ENCODE results near the gene PSMB7. TPM values are rescaled to one million over a fixed set of nuclear protein-coding genes. Genes with fewer than 3 reads are reported as not detected.
"Not testable (repeated sequence)": the region's sequence is repeated elsewhere in the genome, so short reads cannot be mapped to it uniquely, and the experiment has no call there.

Gene PSMB7
- total RNA-seq, 2 experiments from 2014 or later = 88.7 to 93.6 TPM

DNA sequence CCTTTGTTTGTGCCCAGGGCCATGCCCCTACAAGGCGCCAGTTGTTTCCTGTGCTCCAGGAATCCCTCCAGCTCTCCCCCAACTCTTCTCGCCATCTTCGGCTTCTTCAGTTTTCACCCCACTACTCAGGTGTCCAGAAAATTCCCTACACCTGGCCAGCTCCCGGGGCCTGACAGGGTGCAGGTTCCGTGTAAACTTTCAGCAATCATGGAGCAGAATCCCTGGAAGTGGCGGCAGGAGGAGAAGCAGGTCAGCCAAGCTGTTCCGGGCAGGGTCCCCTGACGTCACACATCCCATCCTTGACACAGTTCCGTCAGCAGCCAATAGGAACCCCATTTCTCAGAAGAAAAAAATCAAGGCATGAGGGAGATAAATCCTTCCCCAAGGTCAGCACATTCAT lies 22.8 kb upstream of the PSMB7 start:
- POLR2A ChIA-PET = no interaction called here
- no peak for ATAC-seq (ENCODE audit: low read depth)
- Mint-ChIP-seq H3K27me3 (peaks cover 27% of the 10 kb centered on the region), H3K9me3 (no peaks in the 10 kb centered on the region), H3K4me1 (no peaks in the 10 kb centered on the region), H3K4me3 (no peak overlapping the region), H3K27ac (no peak overlapping the region), H3K36me3 (no peaks in the 10 kb centered on the region)
- peak; percentile 10 for DNase-seq

DNA sequence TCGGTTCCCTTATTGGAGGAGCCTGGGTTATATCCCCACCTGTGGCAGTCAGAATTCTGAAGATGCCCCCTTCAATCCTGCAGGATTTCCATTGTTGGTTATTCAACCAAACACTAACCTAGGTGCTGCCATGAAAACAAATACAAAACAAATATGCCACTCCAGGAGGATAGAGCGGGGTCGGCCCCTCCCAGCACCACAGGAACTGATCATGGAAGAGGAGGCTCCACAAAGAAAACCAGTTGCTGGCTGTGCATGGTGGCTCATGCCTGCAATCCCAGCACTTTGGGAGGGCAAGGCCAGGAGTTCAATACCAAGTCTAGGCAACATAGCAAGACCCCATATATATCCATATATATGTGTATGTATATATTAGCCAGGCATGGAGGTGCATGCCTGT lies 21.8 kb upstream of the PSMB7 start:
- no peaks in the 10 kb centered on the region for H3K4me1 Mint-ChIP-seq
- no peak overlapping the region for H3K27ac Mint-ChIP-seq
- no peak for ATAC-seq (ENCODE audit: low read depth)
- peaks cover 17% of the 10 kb centered on the region for H3K27me3 Mint-ChIP-seq
- no peak overlapping the region for H3K4me3 Mint-ChIP-seq
- H3K9me3 Mint-ChIP-seq = no peaks in the 10 kb centered on the region
- DNase-seq = no peak
- POLR2A ChIA-PET = no interaction called here
- H3K36me3 Mint-ChIP-seq = no peaks in the 10 kb centered on the region

DNA sequence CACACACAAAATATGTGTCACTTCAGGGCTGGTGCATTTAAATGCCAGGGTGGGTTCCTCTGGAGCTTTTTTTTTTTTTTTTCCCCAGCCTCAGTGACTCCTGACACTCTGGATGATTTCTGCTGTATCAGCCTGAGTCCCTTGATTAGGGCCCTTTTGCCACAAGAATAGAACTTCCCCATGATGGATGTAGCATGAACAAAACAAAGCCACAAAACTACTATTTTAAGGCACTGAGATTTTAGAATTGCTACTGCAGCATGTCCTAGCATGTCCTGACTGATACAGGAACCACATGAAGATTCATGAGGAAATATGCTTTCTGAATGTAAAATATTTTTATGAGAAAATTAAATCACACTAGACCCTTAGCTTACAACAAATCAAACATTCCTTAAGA lies 21.1 kb upstream of the PSMB7 start:
- Mint-ChIP-seq H3K4me1 (no peaks in the 10 kb centered on the region), H3K36me3 (no peaks in the 10 kb centered on the region), H3K9me3 (no peaks in the 10 kb centered on the region), H3K27me3 (peaks cover 10% of the 10 kb centered on the region), H3K4me3 (no peak overlapping the region), H3K27ac (no peak overlapping the region)
- DNase-seq (no peak), ATAC-seq (ENCODE audit: low read depth) (no peak)
- POLR2A ChIA-PET = no interaction called here

DNA sequence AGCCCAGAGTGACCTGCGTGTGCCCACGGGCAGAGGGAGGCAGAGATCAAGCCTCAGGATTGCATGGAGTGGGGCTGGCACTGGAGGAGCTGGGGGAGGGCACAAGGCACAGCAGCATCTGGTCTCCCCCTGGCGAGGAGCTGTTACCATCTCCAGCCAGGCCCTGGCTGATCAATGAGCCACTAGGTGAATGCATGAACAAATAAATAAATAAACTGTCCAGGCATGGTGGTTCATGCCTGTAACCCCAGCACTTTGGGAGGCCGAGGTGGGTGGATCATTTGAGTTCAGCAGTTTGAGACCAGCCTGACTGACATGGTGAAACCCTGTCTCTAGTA lies 14.3 kb upstream of the PSMB7 start:
- H3K9me3 Mint-ChIP-seq = no peaks in the 10 kb centered on the region
- no peaks in the 10 kb centered on the region for H3K4me1 Mint-ChIP-seq
- POLR2A ChIA-PET = no interaction called here
- ATAC-seq (ENCODE audit: low read depth) (no peak), DNase-seq (no peak)
- no peak overlapping the region for H3K4me3 Mint-ChIP-seq
- no peak overlapping the region for H3K27ac Mint-ChIP-seq
- peaks cover 2% of the 10 kb centered on the region for H3K27me3 Mint-ChIP-seq
- no peaks in the 10 kb centered on the region for H3K36me3 Mint-ChIP-seq

DNA sequence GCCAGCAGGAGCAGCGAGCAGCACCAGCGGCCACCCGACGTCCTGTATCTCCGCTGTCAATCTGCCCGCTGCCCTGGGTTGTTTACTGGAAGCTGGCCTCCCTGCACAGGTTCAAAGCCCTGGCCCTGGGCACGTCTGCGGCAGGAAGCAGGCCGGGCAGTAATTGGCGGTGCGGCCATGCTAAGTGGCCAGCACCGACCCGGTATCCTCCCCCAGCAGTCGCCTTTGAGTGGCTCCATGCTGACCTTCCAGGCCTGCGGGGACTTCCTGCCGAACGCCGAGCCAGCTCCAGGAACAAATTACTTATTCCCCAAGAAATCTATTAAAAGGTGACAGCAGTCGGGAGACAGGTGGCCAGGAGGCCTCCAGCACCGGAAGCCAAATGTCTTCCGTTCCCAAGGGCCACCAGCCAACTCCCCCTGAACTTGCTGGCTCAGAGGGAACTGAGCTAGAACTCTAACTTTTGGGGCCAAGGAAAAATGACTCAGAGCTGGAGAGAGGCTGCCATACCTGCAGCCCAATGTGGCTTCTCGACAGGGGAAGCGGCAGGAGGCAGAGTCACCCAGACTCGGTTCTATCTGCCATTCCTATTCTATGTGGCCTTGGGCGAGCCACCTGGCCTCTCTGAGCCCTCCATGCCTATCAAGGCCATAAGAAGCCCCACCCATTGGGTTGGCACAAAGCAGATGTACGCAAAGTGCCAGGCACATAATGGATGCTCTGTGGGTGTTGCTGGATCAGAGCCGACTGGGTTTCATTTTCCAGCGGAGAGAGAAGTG lies 13.7 kb upstream of the PSMB7 start:
- POLR2A ChIA-PET = no interaction called here
- no peaks in the 10 kb centered on the region for H3K4me1 Mint-ChIP-seq
- peaks cover 4% of the 10 kb centered on the region for H3K27me3 Mint-ChIP-seq
- no peaks in the 10 kb centered on the region for H3K36me3 Mint-ChIP-seq
- no peak for DNase-seq
- no peaks in the 10 kb centered on the region for H3K9me3 Mint-ChIP-seq
- no peak overlapping the region for H3K27ac Mint-ChIP-seq
- no peak for ATAC-seq (ENCODE audit: low read depth)
- H3K4me3 Mint-ChIP-seq = no peak overlapping the region

DNA sequence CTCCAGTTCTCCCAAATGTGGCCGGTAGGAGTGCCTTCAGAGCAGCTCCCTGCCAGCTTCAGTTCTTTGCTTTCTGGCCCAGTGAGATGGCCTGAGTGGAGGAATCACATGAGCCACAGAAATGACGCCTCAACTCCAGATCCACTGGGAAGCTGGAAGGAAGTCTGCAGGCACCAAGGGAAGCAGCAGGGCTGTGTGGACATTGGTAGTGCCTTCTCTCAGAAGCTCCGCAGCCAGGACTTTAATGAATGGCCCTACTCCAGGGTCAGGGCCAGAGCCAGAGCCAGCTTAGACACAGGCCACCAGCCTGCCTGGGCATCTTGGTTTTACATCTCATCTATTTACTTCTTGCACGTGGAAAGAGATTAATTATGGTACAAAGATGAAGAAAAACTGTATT lies 12.0 kb upstream of the PSMB7 start:
- no peaks in the 10 kb centered on the region for H3K9me3 Mint-ChIP-seq
- no peak for ATAC-seq (ENCODE audit: low read depth)
- POLR2A ChIA-PET = no interaction called here
- H3K27me3 Mint-ChIP-seq = peaks cover 6% of the 10 kb centered on the region
- DNase-seq = no peak
- H3K4me3 Mint-ChIP-seq = no peak overlapping the region
- H3K27ac Mint-ChIP-seq = no peak overlapping the region
- no peaks in the 10 kb centered on the region for H3K4me1 Mint-ChIP-seq
- H3K36me3 Mint-ChIP-seq = no peaks in the 10 kb centered on the region

DNA sequence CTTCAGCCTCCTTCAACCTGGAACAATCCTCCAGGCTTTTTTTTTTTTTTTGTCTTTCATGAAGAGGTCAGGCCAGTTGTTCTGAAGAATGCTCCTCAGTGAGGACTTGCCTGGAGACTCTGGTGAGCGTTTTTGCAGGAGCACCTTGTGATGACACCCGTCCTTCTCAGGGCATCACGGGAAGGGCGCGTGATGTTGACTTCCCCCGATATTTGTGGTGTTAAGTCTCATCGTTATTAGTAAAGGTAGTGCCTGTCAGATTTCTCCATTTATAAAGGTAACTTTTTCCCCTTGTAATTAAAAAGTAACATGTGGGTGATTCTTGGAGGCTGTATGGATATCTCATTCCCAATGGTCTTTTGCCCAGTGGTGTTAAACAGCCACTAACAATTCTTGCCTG lies 11.1 kb upstream of the PSMB7 start:
- H3K36me3 Mint-ChIP-seq = no peaks in the 10 kb centered on the region
- no peak for DNase-seq
- POLR2A ChIA-PET = no interaction called here
- H3K4me1 Mint-ChIP-seq = no peaks in the 10 kb centered on the region
- H3K4me3 Mint-ChIP-seq = no peak overlapping the region
- H3K27ac Mint-ChIP-seq = no peak overlapping the region
- ATAC-seq (ENCODE audit: low read depth) = no peak
- H3K9me3 Mint-ChIP-seq = no peaks in the 10 kb centered on the region
- H3K27me3 Mint-ChIP-seq = peaks cover 6% of the 10 kb centered on the region

DNA sequence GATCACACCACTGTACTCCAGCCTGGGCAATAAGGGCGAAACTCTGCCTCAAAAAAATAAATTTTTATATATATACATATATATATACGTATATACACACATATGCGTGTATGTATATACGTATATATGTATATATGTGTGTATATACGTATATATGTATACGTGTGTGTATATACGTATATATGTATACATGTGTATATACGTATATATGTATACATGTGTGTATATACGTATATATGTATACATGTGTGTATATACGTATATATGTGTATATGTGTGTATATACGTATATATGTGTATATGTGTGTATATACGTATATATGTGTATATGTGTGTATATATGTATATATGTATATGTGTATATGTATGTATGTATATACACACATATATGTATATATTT lies 10.5 kb upstream of the PSMB7 start:
- POLR2A ChIA-PET; H3K4me1 Mint-ChIP-seq; DNase-seq; H3K27ac Mint-ChIP-seq; H3K27me3 Mint-ChIP-seq; H3K36me3 Mint-ChIP-seq; H3K9me3 Mint-ChIP-seq; ATAC-seq (ENCODE audit: low read depth); H3K4me3 Mint-ChIP-seq: not testable (repeated sequence)

DNA sequence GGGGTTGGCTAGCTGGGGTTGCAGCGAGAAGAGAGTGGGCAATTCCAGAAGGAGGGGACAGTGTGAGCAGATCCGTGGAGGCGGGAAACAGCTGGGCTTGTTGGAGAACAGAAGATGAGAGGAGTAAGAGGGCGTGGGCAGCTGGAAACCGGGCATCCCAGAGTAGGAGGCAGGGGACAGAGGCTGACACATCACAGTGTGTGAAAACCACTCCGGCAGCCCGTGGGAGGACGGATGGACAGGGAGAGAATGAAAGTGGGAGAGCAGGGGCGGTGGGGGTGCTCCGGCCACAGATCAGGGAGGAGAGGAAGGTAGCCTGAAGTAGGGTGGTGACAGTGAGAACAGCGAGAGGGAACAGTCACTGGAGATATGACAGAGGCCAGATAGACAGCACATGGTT lies 8.3 kb upstream of the PSMB7 start:
- no peaks in the 10 kb centered on the region for H3K36me3 Mint-ChIP-seq
- H3K27ac Mint-ChIP-seq = no peak overlapping the region
- peaks cover 6% of the 10 kb centered on the region for H3K4me1 Mint-ChIP-seq
- ATAC-seq (ENCODE audit: low read depth) = no peak
- H3K9me3 Mint-ChIP-seq = no peaks in the 10 kb centered on the region
- no peak overlapping the region for H3K4me3 Mint-ChIP-seq
- POLR2A ChIA-PET = no interaction called here
- peaks cover 6% of the 10 kb centered on the region for H3K27me3 Mint-ChIP-seq
- DNase-seq = no peak

DNA sequence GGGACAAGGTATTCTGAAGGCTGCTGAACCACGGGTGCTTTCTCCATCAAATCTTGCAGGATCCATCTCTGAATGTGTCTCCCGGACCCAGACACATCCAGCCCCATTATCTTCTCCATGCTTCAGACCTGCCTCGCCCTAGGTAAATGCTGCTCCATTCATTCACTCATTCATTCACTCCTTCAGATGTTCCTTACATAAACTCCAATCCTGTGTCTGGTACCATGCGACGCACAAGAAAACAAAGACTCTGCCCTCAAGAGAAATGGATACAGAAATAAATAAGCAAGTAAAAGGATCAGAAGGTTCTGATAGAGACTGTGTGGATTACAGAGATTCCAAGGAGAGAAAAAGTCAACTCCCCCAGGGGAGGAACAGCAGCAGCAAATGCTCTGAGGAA lies 7.9 kb upstream of the PSMB7 start:
- no peak overlapping the region for H3K27ac Mint-ChIP-seq
- H3K4me3 Mint-ChIP-seq = no peak overlapping the region
- H3K27me3 Mint-ChIP-seq = peaks cover 6% of the 10 kb centered on the region
- POLR2A ChIA-PET = no interaction called here
- H3K9me3 Mint-ChIP-seq = no peaks in the 10 kb centered on the region
- no peak for ATAC-seq (ENCODE audit: low read depth)
- DNase-seq = no peak
- no peaks in the 10 kb centered on the region for H3K36me3 Mint-ChIP-seq
- peaks cover 6% of the 10 kb centered on the region for H3K4me1 Mint-ChIP-seq

DNA sequence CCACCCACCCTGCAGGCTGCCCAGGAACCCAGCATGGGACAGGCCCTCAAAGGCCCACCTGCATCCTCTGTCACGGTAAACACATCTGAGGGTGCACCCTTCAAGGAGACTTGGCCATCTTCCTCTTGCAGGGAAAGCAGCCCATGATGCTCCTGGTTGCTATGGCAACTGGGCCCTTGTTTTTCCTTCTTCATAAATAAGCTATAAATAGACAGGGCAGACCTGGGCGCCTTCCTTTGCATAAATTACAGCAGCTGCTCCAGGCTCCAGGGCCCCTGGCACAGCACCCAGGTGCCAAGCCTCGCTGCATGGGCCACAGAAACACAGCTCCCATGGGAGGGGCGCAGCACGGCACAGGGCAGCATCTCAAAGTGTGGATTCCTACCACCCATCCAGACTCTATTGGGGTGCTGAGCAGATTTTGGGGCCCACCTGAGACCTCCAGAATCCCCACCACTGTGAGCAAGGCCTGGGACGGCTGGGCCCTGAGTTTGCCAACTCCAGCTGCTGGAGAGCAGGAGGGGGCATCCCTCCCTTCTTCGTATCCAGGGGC lies 5.8 kb upstream of the PSMB7 start:
- no peaks in the 10 kb centered on the region for H3K36me3 Mint-ChIP-seq
- no peak for DNase-seq
- no peak for ATAC-seq (ENCODE audit: low read depth)
- H3K27me3 Mint-ChIP-seq = peaks cover 6% of the 10 kb centered on the region
- no peak overlapping the region for H3K27ac Mint-ChIP-seq
- H3K4me3 Mint-ChIP-seq = no peak overlapping the region
- H3K9me3 Mint-ChIP-seq = no peaks in the 10 kb centered on the region
- H3K4me1 Mint-ChIP-seq = peaks cover 6% of the 10 kb centered on the region
- POLR2A ChIA-PET = no interaction called here

DNA sequence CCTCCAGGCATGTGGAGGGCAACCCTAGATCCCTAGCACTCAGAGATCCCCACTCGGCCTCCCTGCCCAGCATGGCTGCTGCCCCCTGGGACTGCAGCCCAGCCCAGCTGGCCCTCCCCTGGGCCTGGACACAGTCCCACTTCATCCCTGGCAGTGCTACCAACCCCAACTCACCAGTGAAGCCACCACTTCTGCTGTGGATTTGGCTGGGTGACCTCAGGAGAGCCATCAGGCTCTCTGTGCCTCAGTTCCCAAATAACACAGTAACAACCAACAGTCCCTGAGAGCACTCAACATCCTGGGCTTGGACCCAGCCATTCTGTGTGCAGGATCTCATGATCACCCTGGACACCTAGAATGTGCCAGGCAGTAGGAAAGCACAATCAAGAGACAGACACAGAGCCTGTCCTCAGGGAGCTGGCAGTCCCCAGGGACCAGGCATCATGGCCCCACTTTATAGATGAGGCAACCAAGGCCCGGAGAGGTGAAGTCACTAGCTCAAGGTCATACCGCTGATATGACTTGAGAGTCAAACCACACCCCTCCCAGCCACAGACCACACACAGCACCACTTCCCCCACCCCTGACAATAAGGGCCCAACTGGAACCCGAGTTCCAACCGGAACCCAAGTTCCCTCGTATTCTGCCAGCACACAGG lies 4.7 kb upstream of the PSMB7 start:
- POLR2A ChIA-PET = interaction anchor here (0.7 kb wide), 1 partner anchor 117 kb away, joined by 3 read pairs; no protein-coding TSS in a partner anchor
- no peak overlapping the region for H3K27ac Mint-ChIP-seq
- H3K9me3 Mint-ChIP-seq = peaks cover 2% of the 10 kb centered on the region
- no peak for DNase-seq
- H3K4me3 Mint-ChIP-seq = no peak overlapping the region
- H3K4me1 Mint-ChIP-seq = peaks cover 8% of the 10 kb centered on the region
- H3K36me3 Mint-ChIP-seq = no peaks in the 10 kb centered on the region
- peaks cover 4% of the 10 kb centered on the region for H3K27me3 Mint-ChIP-seq
- no peak for ATAC-seq (ENCODE audit: low read depth)

DNA sequence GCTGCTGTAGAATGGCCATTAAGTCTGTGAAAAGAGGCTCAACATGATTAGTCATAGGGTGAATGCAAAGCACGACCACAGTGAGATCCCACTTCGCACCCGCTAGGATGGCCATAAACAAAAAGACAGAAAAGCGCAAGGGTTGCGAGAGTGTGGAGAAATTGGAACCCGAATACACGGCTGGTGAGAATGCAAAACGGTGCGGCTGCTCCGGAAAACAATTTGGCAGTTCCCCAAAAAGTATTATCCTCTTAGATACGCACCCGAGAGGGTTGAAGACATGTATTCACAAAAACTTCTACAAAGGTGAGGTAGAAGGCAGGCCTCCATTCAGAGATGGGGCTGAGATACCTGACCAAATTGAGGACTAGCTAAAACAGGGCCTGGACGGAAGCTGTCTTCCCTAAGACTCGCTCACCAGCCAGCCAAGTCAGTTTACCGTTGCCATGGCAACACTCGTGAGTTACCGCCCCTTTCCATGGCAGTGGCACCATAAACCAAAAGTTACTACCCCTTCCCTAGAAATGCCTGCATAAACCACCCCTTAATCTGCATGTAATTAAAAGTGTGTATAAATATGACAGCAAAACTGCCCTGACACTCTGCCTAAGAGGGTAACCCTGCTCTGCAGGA lies 726 bp upstream of the PSMB7 start:
- DNase-seq = no peak
- peak overlapping the region; percentile 92 for H3K27ac Mint-ChIP-seq
- POLR2A ChIA-PET = interaction anchor here (0.9 kb wide), 1 partner anchor 13 kb away, joined by 3 read pairs; no protein-coding TSS in a partner anchor
- H3K36me3 Mint-ChIP-seq = peaks cover 8% of the 10 kb centered on the region
- H3K9me3 Mint-ChIP-seq = peaks cover 2% of the 10 kb centered on the region
- no peak for ATAC-seq (ENCODE audit: low read depth)
- peaks cover 17% of the 10 kb centered on the region for H3K4me1 Mint-ChIP-seq
- no peaks in the 10 kb centered on the region for H3K27me3 Mint-ChIP-seq
- peak overlapping the region; percentile 96 for H3K4me3 Mint-ChIP-seq

DNA sequence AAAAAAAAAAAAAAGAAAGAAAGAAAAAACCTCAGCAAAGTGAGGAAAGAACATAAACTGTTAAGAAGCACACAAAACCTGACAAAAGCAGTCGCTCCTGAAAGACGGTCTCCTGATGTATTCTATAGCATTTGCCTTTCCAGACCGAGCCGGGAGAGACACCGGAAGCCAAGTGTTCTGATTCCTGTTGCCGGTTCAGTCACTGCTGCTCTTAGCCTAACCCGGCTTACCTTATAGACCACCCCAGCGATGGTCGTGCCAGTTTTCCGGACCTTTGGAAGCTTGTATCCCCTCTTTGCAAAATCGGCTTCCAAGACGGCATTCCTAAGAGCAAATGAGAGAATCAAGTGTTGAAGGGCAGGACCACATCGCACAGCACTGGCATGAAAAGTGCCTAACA lies 630 bp downstream of the PSMB7 start:
- ATAC-seq (ENCODE audit: low read depth) (no peak), DNase-seq (no peak)
- peaks cover 8% of the 10 kb centered on the region for H3K36me3 Mint-ChIP-seq
- H3K27me3 Mint-ChIP-seq = no peaks in the 10 kb centered on the region
- peaks cover 15% of the 10 kb centered on the region for H3K4me1 Mint-ChIP-seq
- POLR2A ChIA-PET = interaction anchor here (0.7 to 0.9 kb wide), 2 partner anchors 8 to 11 kb away, joined by 3 read pairs; no protein-coding TSS in a partner anchor
- H3K27ac Mint-ChIP-seq = peak overlapping the region; percentile 92
- H3K4me3 Mint-ChIP-seq = peak overlapping the region; percentile 96
- H3K9me3 Mint-ChIP-seq = peaks cover 2% of the 10 kb centered on the region
